ENCODE results near the gene SMAP2. TPM values are rescaled to one million over a fixed set of nuclear protein-coding genes. Genes with fewer than 3 reads are reported as not detected.

SMAP2 gene
- total and polyA plus RNA-seq, 2 donors (not counting 3 experiments of a cell fraction or from before 2014, with no cell fraction given): 8.0 to 11.1 TPM

- TF ChIP-seq CTCF (IDR thresholded peaks at IDR 0.05; ENCODE audit: extremely low read depth in 1 of 2, insufficient read depth in 1 of 2, low read depth in 1 of 2, low read length in 2 of 2) (no peak), POLR2AphosphoS5 (IDR thresholded peaks at IDR 0.05; ENCODE audit: insufficient read depth, low read depth, low read length) (no peak), FOS (IDR thresholded peaks at IDR 0.05; ENCODE audit: borderline replicate concordance, insufficient read depth, low read length) (no peak), POLR2A (IDR thresholded peaks at IDR 0.05; ENCODE audit: low read depth, low read length) (no peak), MYC (IDR thresholded peaks at IDR 0.05; ENCODE audit: low read depth, low read length) (no peak), JUN (IDR thresholded peaks at IDR 0.05; ENCODE audit: borderline replicate concordance, insufficient read depth, insufficient read length, low read depth) (no peak), GATA2 (IDR thresholded peaks at IDR 0.05; ENCODE audit: insufficient read depth, insufficient read length, low read depth, low read length) (no peak), EZH2 (IDR thresholded peaks at IDR 0.05; ENCODE audit: borderline replicate concordance, low read depth, low read length, severe bottlenecking) (no peak), MAX (IDR thresholded peaks at IDR 0.05; ENCODE audit: insufficient read depth, insufficient read length) (no peak)
- no peaks in the 10 kb centered on the region for H4K20me1 ChIP-seq (replicated peaks; ENCODE audit: control insufficient read depth, extremely low read depth, insufficient read depth, low read length)
- no peaks in the 10 kb centered on the region for H3K79me2 ChIP-seq (ENCODE audit: control insufficient read depth, insufficient read depth, low read length)
- H3K4me3 ChIP-seq (replicated peaks in 1 of 3; ENCODE audit: insufficient read depth in 1 of 3, low read depth in 1 of 3, low read length in 3 of 3): no peak overlapping the region
- no peak for DNase-seq (ENCODE audit: low read depth, low spot score)
- no TSS peak for BruUV-seq (replicated peaks)
- ChIA-PET POLR2A (no interaction called here), CTCF (interaction anchor here (1.5 to 8.3 kb wide), 3 partner anchors 8 to 209 kb away, joined by 3 to 46 read pairs (median 9); no protein-coding TSS in a partner anchor)
- H3K36me3 ChIP-seq (ENCODE audit: control insufficient read depth in 2 of 2, extremely low read depth in 1 of 2, insufficient read depth in 2 of 2, low read length in 2 of 2): no peaks in the 10 kb centered on the region
- FAIRE-seq: no peak
- no peaks in the 10 kb centered on the region for H3K9me3 ChIP-seq (replicated peaks; ENCODE audit: control insufficient read depth, insufficient read depth, low read length)
- H3K27ac ChIP-seq (ENCODE audit: insufficient read depth, low read depth, low read length): no peak overlapping the region
- H3K9ac ChIP-seq (replicated peaks; ENCODE audit: extremely low read depth, insufficient read depth, low read length): no peak overlapping the region
- H3K27me3 ChIP-seq (ENCODE audit: control insufficient read depth in 2 of 2, insufficient read depth in 2 of 2, low read length in 2 of 2): peaks cover 0 to 1% of the 10 kb centered on the region in 2 experiments
- intact Hi-C loops (cut with micrococcal nuclease) (no loop called here), dilution Hi-C loops (cut with MboI; ENCODE audit: extremely low pct_ligation_motif_present, low sequenced_read_pairs) (no loop called here)
- no peaks in the 10 kb centered on the region for H3K4me1 ChIP-seq (ENCODE audit: control insufficient read depth, extremely low read depth, insufficient read depth, low read length)
- H3K9me1 ChIP-seq (replicated peaks; ENCODE audit: control insufficient read depth, extremely low read depth, insufficient read depth, low read length): no peaks in the 10 kb centered on the region
- H3K4me2 ChIP-seq (ENCODE audit: insufficient read depth, low read length): no peak overlapping the region
- no peak overlapping the region for H2AFZ ChIP-seq (ENCODE audit: low read depth, low read length)
Measured at GRCh38 chr1:40353082-40353481, 20.4 kb upstream of the SMAP2 start.
